GM18517 (cell line): ENCODE results near the gene MIP.
"Not testable (repeated sequence)": the region's sequence is repeated elsewhere in the genome, so short reads cannot be mapped to it uniquely, and the experiment has no call there.

Experiments
- ATAC-seq: cut with Tn5 transposase; IDR thresholded peaks from one replicate; pipeline ENCODE4 v1.9.1; 2021; ENCODE audit warnings: mild to moderate bottlenecking, moderate library complexity; ENCODE audit not compliant: unreplicated experiment

MIP gene

DNA sequence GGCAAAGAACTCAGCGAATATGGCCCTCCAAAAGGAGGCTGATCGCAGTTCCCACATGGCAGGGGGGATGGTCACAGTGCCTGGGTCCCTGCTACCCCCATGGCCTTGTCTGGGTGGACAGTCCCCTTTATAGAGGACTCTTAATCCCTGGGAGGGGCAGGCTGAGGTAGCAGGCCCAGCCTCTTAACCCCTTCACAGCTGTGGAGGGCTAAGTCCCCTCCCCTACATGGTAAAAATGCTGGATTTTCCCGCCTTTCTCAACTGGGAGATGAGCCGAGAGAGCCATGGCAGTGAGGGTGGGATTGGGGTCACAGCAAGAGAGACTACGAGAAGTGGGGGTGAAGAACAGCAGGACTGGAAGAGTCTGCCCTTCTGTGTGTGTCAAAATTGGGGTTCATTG lies at the start of gene MIP:
TSS of gene MIP (minus strand) at position 101 of the 400 bp plus-strand sequence. CDS start at position 57, 44 bp downstream.
- ATAC-seq, result no peak

DNA sequence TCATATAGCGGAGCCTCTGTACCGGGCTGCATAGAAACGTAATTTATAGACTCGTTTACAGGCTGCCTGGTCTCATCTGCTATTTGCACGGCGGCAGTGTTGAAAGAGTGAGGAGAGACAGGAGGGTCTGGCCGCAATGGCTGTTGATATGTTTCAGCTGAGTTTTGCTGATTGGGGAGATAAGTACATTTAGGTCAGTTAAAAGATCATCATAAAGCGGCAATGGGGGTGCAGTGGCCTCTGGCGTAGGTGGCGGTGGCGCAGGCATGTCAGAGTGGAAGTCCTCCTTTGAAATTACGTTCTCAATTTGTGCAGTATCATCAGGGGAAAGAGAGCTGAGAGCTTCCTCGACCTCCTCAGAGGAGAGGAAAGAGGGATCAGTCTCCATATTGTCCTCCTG lies 45.4 kb upstream of the MIP start:
- ATAC-seq, result not testable (repeated sequence)

DNA sequence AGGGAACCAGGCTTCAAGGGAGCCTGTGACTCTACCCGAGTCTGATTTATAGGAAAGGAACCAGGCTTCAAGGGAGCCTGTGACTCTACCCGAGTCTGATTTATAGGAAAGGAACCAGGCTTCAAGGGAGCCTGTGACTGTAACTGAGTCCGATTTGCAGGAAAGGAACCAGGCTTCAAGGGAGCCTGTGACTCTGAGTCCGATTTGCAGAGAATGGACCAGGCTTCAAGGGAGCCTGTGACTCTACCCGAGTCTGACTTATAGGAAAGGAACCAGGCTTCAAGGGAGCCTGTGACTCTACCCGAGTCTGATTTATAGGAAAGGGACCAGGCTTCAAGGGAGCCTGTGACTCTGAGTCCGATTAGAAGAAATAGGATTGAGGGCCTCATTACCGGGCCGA lies 45.0 kb upstream of the MIP start:
- not testable (repeated sequence) for ATAC-seq

DNA sequence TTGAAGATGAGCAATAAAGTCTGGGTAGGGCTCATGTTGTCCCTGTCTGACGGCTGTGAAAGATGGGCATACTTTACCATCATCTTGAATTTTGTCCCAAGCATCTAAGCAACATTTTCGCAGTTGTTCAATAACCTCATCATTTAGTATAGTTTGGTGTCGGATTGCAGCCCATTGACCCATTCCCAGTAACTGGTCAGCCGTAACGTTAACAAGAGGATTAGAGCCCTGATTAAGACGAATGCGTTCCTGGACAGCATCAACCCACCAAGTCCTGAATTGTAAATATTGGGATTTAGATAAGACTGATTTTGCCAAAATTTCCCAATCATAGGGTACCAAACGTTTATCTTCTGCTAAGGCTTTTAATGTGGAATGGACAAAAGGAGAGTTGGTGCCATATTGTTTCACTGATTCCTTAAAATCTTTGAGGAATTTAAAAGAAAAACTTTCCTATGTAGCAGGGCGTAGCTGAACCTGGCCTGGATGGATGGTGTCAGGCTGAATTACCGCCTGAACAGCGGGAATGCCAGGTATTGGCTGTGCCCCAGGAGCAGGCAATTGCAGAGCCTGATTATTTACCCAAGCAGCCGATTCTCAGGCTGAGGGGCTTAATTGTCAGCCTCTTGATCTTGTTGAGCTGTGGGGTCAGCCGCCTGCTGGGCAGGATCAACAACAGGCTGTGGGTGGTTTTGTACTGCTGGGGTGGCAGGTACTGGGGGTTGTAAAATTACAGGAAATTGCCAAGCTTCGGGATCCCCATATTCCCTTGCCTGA lies 43.9 kb upstream of the MIP start:
- not testable (repeated sequence) for ATAC-seq

DNA sequence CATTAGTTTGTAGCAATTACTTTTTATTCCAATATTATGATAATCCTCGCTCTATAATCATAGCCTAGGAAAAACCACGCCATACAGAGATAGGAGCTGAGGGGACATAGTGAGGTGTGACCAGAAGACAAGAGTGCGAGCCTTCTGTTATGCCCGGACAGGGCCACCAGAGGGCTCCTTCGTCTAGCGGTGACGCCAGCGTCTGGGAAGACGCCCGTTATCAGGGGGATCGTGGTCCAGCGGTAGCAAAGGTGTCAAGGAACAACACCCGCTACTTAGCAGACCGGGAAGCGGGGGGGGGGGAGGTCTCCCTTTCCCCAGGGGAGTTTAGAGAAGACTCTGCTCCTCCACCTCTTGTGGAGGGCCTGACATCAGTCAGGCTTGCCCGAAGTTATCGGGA lies 42.2 kb upstream of the MIP start:
- not testable (repeated sequence) for ATAC-seq

DNA sequence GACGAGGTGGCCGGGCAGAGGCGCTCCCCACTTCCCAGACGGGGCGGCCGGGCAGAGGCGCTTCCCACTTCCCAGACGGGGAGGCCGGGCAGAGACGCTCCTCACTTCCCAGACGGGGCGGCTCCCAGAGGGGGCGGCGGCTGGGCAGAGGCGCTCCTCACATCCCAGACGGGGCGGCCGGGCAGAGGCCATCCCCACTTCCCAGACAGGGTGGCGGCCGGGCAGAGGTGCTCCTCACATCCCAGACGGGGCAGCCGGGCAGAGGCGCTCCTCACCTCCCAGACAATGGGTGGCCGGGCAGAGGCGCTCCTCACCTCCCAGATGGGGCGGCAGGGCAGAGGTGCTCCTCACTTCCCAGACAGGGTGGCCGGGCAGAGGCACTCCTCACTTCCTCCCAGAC lies 40.0 kb upstream of the MIP start:
- not testable (repeated sequence) for ATAC-seq

DNA sequence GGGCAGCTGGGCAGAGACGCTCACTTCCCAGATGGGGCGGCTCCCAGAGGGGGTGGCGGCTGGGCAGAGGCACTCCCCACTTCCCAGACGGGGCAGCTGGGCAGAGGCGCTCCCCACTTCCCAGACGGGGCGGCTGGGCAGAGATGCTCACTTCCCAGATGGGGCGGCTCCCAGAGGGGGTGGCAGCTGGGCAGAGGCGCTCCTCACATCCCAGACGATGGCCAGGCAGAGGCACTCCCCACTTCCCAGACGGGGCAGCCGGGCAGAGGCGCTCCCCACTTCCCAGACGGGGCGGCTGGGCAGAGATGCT lies 39.6 kb upstream of the MIP start:
- not testable (repeated sequence) for ATAC-seq

DNA sequence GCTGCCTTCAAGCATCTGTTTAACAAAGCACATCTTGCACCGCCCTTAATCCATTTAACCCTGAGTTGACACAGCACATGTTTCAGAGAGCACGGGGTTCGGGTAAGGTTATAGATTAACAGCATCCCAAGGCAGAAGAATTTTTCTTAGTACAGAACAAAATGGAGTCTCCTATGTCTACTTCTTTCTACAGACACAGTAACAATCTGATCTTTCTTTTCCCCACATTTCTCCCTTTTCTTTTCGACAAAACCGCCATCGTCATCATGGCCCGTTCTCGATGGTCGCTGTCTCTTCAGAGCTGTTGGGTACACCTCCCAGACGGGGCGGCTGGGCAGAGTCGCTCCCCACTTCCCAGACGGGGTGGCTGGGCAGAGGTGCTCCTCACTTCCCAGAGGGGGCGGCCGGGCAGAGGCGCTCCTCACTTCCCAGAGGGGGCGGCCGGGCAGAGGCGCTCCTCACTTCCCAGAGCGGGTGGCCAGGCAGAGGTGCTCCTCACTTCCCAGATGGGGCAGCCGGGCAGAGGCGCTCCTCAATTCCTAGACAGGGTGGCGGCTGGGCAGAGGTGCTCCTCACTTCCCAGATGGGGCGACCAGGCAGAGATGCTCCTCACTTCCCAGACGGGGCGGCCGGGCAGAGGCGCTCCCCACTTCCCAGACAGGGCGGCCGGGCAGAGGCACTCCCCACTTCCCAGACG lies 39.1 kb upstream of the MIP start:
- not testable (repeated sequence) for ATAC-seq

DNA sequence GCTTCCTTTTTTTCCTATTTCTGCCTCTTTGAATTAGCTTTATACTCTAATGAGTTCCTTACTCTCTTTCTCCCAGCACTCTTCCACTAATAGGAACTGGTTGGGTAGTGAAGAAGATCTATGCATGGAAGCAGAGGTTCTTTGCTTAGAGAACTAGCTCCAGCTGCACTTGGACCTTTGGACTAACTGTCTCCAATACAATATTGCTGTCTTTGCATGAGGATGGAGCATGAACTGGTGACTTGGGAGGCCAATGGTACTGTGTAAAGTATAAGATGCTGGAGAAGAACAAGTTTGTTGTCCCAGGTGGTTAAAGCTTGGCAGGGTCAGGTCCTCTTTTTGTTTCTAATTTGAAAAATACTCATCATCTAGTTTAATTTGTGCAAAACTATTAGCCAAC lies 35.9 kb upstream of the MIP start:
- ATAC-seq, result no peak

DNA sequence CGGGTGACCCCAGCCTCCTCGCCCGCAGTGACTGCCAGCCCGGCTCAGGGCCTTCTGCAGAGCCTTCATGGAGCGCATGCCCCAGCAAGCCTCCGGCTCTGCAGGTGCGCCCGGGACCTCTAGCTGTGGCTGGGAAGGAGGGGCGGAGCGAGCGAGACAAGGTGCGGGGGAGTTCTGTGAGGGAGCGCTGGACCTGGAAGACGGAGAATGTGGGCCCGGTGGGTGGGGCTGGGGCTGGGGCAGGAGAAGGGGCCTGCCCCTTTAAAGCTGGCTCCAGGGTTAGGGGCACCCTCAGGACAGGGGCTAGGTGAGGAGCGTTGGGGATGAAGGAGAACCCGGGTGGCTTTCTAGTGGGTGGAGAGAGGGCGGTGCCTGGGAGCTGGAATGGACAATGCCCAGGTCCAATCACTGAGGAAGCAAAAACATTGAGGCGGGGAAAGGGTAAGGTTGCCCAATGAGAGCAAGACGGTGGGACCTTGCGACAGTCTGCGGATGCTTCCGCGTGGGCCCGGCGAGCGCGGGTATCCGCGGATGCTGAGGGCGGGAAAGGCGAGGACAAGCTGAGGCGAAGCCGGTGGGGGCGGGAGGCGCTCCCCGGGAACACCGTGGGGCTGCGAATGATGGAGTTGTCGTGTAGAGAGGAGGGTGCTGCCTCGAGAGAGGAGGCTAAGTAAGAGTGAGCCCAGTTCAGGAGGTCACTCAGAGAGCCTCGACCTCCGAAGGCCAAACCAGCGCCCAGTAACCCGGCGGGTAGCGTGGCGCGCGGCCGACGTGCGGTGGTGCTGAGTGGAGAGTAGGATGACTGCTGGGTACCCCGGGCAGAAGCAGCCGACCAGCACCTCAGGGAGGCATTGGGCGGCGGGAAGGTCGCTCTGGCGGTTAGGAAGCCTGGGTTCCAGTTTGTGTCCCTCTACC lies 33.8 kb upstream of the MIP start, which contains the start of gene GLS2:
TSS of gene GLS2 (minus strand) at position 121 of the 915 bp plus-strand sequence. CDS start at position 78, 43 bp downstream.
- peak; percentile 94 for ATAC-seq

DNA sequence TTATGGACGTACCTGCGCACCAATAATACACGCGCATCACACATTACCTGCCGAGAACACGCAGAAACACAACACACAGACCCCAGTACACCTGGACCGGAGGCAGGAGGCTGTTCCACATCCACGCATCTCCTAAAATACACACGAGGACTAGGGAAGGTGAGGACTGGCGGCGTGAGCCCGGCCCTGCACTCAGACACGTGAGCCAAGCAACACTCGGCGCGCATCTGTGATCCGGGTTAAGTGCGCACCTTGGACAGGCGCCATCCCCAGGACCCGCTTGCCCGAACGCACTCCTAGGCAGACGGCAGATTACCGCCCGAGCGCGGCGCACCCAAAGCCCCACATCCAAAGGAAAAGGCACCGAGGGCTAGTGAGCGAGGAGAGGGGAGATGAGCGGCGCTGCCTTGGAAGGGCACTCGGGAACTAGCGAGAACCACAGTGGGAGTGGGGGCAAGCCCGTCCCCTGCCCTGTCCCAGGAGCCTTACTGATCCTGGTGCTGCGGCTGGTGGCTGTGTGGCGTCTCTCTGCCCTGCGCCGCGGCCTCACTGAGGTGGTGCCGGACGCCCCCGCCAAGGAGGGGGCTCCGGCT lies 33.1 kb upstream of the MIP start:
- ATAC-seq, result peak; percentile 28

DNA sequence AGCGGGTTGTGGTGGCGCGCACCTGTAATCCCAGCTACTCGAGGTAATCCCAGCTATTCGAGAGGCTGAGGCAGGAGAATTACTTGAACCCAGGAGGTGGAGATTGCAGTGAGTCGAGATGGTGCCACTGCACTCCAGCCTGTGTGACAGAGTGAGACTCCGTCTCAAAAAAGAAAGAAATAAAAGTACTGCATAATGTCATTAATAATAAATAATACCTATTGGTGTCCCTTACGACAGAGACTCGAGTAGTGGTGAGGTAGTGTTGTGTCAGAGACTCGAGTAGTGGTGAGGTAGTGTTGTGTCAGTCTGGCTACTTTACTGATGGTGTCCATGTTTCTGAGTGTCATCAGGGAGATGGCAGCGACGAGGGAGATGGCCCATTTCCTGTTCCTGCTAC lies 32.2 kb upstream of the MIP start:
- ATAC-seq, result no peak

DNA sequence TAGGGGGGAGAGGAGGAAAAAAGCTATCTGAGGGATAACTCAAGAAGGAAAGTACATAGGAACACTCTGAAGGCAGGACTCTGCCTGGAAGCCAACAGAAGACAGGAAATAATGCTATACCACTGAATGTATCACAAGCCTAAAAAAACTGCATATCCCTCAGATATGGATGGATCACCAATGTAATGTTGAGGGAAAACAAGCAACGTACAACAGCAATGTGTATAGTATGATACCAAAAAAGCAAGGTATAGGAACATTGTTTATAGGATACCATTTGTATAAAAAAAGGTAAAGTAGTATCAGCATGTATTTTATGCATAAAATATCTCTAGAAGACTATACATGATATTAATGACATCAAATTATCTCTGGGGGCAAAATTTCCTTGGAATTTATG lies 30.1 kb upstream of the MIP start:
- ATAC-seq, result no peak

DNA sequence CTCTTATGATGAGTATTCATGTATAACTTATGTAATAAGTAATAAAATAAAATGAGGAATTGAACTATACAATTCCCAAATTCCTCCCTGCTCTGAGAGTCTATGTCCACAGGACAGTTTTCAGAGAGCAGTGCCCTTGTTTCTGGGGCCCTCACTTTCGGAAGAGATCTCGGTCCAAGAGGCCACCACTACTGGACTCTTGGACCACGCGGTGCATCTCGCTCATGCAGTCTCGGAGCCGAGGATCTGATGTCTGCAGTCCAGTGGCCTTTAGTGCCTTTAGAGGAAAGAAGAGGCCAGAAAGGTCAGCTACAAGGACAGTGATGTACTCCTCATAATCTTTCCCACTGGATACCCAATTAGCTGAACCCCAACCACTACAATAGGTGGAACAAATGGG lies 25.2 kb upstream of the MIP start:
- no peak for ATAC-seq

DNA sequence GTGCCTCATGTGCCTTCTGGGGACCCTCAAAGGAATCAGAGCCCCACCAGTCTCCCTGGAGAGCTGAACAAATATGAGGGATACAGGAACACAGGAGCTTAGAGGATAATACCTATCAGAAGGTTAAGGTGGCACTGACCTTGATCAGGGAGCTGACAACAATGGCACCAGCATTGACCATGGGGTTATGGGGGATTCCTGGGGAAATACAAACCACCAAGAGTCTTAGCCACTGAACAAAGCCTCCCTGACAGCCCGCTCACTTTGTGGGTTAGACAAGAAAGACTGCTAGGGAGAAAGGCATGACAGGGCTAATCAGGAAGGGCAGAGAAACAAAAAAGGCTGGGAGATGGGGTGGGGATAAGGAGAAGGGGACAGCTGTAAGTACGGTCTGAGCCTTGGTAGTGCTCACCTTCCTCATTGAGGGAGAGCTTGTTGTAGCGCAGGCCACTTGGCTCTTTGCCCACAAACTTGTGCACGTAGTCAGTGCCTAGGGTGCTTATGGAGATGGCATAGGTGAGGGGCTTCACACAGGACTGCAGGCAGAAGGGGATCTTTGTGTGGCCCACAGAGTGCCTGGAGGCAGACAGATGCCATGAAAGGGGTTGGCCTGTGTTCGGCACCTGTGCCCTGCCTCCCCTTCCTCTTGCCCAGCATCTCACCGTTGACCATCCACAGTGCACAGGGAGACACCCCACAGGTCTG lies 23.2 kb upstream of the MIP start:
- ATAC-seq, result no peak

DNA sequence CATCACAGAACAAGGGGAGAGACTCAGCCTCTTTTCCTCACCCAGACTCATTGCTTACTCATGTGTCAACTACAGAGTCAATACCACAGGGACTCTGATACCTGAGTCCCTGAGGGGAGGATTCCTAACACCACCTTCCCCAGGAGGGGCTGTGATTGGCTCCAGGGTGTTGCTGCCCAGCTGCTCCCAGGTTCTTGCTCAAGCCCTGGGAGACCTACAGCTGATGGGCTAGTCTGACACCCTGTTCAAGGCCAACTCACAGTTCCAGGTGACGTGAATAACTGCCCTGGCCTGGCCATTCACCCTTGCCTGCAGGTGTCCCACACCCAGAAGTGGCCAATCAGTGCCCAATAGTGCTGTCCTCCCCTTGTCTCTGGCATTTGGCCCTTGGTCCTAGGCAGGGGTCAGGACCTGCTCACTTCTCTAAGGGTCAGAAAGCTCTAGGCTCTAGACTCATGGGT lies 22.5 kb upstream of the MIP start:
- ATAC-seq, result no peak

DNA sequence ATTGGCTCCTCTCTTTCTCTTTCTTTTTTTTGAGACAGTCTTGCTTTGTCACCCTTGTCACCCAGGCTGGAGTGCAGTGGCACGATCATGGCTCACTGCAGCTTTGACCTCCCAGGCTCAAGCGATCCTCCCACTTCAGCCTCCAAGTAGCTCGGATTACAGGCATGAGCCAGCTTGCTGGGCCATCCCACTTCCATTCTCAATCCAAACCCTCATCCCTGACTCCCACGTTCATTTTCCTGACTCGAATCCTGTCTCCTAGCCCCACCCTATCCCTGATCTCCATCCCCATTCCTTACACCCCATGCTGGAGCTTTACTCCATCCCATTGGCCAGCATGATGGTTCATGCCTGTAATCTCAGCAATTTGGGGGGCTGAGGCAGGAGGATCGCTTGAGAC lies 21.7 kb upstream of the MIP start:
- no peak for ATAC-seq

DNA sequence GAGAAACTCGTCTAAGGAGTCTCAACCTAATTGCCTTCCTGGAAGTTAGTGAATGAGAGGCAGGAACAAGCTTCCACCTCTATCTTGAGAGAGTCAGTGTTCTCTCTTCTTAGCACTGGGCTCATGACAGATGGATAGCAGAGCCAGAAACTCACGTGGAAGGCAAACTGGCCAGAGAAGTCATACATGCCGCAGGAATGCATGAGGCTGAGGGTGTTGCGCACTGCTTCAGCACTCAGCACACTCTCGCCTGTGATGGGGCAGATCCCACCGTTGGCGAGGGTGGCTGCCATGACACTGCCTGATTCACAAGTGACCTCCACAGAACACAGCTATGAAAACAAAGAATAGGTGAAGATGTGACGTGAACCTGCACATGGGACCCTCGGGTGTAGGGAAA lies 19.9 kb upstream of the MIP start:
- no peak for ATAC-seq

DNA sequence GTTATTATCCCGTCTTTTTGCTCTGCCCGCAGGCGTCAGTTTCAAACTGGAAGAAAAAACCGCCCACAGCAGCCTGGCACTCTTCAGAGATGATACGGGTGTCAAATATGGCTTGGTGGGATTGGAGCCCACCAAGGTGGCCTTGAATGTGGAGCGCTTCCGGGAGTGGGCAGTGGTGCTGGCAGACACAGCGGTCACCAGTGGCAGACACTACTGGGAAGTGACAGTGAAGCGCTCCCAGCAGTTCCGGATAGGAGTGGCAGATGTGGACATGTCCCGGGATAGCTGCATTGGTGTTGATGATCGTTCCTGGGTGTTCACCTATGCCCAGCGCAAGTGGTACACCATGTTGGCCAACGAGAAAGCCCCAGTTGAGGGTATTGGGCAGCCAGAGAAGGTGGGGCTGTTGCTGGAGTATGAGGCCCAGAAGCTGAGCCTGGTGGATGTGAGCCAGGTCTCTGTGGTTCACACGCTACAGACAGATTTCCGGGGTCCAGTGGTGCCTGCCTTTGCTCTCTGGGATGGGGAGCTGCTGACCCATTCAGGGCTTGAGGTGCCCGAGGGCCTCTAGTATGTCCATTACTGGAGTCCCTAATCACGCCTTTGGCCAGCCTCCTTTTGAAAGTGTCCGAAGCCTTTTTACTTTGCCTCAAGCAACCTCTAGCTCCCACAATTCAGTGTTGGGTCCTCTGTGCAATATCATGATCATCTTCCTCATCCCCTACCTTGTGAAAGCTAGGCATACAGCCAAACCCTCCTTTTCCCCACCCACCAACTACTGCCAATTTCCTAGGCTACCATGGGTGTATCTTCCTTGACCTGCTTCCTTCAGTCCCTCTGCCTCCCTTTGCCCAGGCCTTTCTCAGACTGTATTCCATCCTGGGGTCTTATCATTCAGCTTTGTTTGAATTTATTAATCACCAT lies 14.8 kb upstream of the MIP start:
- no peak for ATAC-seq
